H1 (cell line): ENCODE results near the gene PTGDR2. TPM values are rescaled to one million over a fixed set of nuclear protein-coding genes. Genes with fewer than 3 reads are reported as not detected.

ENCODE experiments used
- CTCF ChIA-PET: fragments of 300-600 bp; sonication (Branson Sonifier 250); formaldehyde crosslinking; loops from one replicate; lab custom pipeline; 2021; ENCODE audit not compliant: partially characterized antibody; lab: Charles Lee
- POLR2A ChIA-PET: fragments of 300-600 bp; sonication (Branson Sonifier 250); formaldehyde crosslinking; loops from one replicate; lab custom pipeline; 2021; ENCODE audit warnings: inconsistent platforms; ENCODE audit not compliant: partially characterized antibody; lab: Charles Lee
- DNase-seq, 2 experiments: peaks; one replicate each; pipeline versions ENCODE4 v3.0.0 to v3.0.0-alpha.2; 2010 to 2022; ENCODE audit warnings: low spot score in 2 of 2, low read depth in 1 of 2, mixed read lengths in 1 of 2
- FAIRE-seq: peaks from 2 replicates; lab custom pipeline; 2011; peaks lifted over from hg19 to GRCh38; lab: Jason Lieb, UNC
- H2AFZ ChIP-seq: 2 replicates; pipeline ENCODE4 v1.8.1; 2012; ENCODE audit warnings: low read length, inconsistent platforms
- H2AK5ac ChIP-seq: 2 replicates; pipeline ENCODE4 v1.6.1; 2013; ENCODE audit warnings: low read depth, low read length
- H2BK120ac ChIP-seq: replicated peaks from 2 replicates; pipeline ENCODE3; 2013; ENCODE audit warnings: low read depth, low read length, inconsistent platforms
- H2BK12ac ChIP-seq: 2 replicates; pipeline ENCODE4 v1.6.1; 2013; ENCODE audit warnings: low read depth, low read length
- H2BK15ac ChIP-seq: 2 replicates; pipeline ENCODE4 v1.6.1; 2013; ENCODE audit warnings: low read length
- H2BK20ac ChIP-seq: 2 replicates; pipeline ENCODE4 v1.6.1; 2013; ENCODE audit warnings: low read length
- H2BK5ac ChIP-seq: 2 replicates; pipeline ENCODE4 v1.6.1; 2013; ENCODE audit warnings: low read depth, low read length
- H3K14ac ChIP-seq: 2 replicates; pipeline ENCODE4 v1.6.1; 2013; ENCODE audit warnings: inconsistent platforms; ENCODE audit not compliant: insufficient read length
- H3K18ac ChIP-seq: 2 replicates; pipeline ENCODE4 v1.6.1; 2013; ENCODE audit warnings: low read length; ENCODE audit errors: extremely low read depth
- H3K23ac ChIP-seq: 2 replicates; pipeline ENCODE4 v1.6.1; 2013; ENCODE audit warnings: inconsistent platforms; ENCODE audit not compliant: insufficient read length
- H3K23me2 ChIP-seq: 2 replicates; pipeline ENCODE4 v1.6.1; 2013; ENCODE audit warnings: low read depth, low read length
- H3K27ac ChIP-seq: 2 replicates; pipeline ENCODE4 v1.6.1; 2011; ENCODE audit warnings: low read depth, low read length, inconsistent platforms
- H3K27me3 ChIP-seq, 4 experiments: replicated peaks in 1 of 4; 1 replicate in 1 of 4; 2 replicates in 3 of 4; pipeline versions ENCODE4 v1.6.1 to v1.8.1; 2011 to 2013; ENCODE audit warnings: low read length in 3 of 4, mild to moderate bottlenecking in 3 of 4, inconsistent platforms in 2 of 4, mixed read lengths in 2 of 4, moderate library complexity in 1 of 4; ENCODE audit not compliant: control insufficient read depth in 3 of 4, insufficient read depth in 3 of 4; ENCODE audit errors: extremely low read depth in 1 of 4
- H3K36me3 ChIP-seq, 4 experiments: 2 replicates each; pipeline versions ENCODE4 v1.6.1 to v1.8.1; 2011 to 2013; ENCODE audit warnings: mild to moderate bottlenecking in 4 of 4, low read length in 3 of 4, moderate library complexity in 2 of 4, control low read depth in 1 of 4, inconsistent platforms in 1 of 4; ENCODE audit not compliant: insufficient read depth in 4 of 4, control insufficient read depth in 2 of 4
- H3K4ac ChIP-seq: replicated peaks from 2 replicates; pipeline ENCODE3; 2013; ENCODE audit warnings: low read length, low read depth, mixed read lengths, inconsistent platforms; ENCODE audit not compliant: insufficient read length
- H3K4me1 ChIP-seq, 4 experiments: replicated peaks in 1 of 4; 1 replicate in 1 of 4; 2 replicates in 3 of 4; pipeline versions ENCODE4 v1.6.1 to v1.8.1; 2011 to 2013; ENCODE audit warnings: low read length in 3 of 4, inconsistent platforms in 2 of 4, mixed read lengths in 1 of 4; ENCODE audit not compliant: insufficient read depth in 4 of 4, control insufficient read depth in 3 of 4
- H3K4me2 ChIP-seq, 2 experiments: 2 replicates each; pipeline versions ENCODE4 v1.6.1 to v1.8.1; 2011 to 2013; ENCODE audit warnings: low read depth in 2 of 2, low read length in 2 of 2, control low read depth in 1 of 2, inconsistent platforms in 1 of 2, mild to moderate bottlenecking in 1 of 2; ENCODE audit not compliant: insufficient read depth in 1 of 2
- H3K4me3 ChIP-seq, 4 experiments: fragments of 200-600, 300-600 bp in 1 of 4; sonication (generic), shearing (Covaris generic), sonication (Bioruptor Twin) in 1 of 4; 2 replicates each; pipeline versions ENCODE4 v1.5.1 to v1.8.1; 2011 to 2016; ENCODE audit warnings: low read length in 4 of 4, low read depth in 3 of 4, control low read depth in 2 of 4, inconsistent platforms in 2 of 4, mild to moderate bottlenecking in 2 of 4, mixed read lengths in 1 of 4, moderate library complexity in 1 of 4; ENCODE audit not compliant: insufficient read depth in 2 of 4; ENCODE audit errors: extremely low read depth in 1 of 4
- H3K56ac ChIP-seq: replicated peaks from 2 replicates; pipeline ENCODE3; 2013; ENCODE audit warnings: low read depth, mild to moderate bottlenecking, mixed read lengths, low read length, inconsistent platforms; ENCODE audit not compliant: insufficient read length
- H3K79me1 ChIP-seq: 2 replicates; pipeline ENCODE4 v1.6.1; 2013; ENCODE audit warnings: low read depth, low read length, control low read depth
- H3K79me2 ChIP-seq, 2 experiments: 2 replicates each; pipeline versions ENCODE4 v1.6.1 to v1.8.1; 2012 to 2013; ENCODE audit warnings: low read length in 2 of 2, mild to moderate bottlenecking in 2 of 2, inconsistent platforms in 1 of 2; ENCODE audit not compliant: insufficient read depth in 2 of 2, control insufficient read depth in 1 of 2
- H3K9ac ChIP-seq, 4 experiments: replicated peaks in 1 of 4; 1 replicate in 1 of 4; 2 replicates in 3 of 4; pipeline versions ENCODE4 v1.6.1 to v1.8.1; 2011 to 2013; ENCODE audit warnings: low read depth in 3 of 4, low read length in 3 of 4, control low read depth in 2 of 4, mild to moderate bottlenecking in 2 of 4, moderate library complexity in 2 of 4, inconsistent platforms in 1 of 4; ENCODE audit errors: extremely low read depth in 1 of 4
- H3K9me3 ChIP-seq, 2 experiments: 2 replicates each; pipeline versions ENCODE4 v1.6.1 to v1.8.1; 2012 to 2013; ENCODE audit warnings: mild to moderate bottlenecking in 2 of 2, moderate library complexity in 2 of 2, control low read depth in 1 of 2, inconsistent platforms in 1 of 2, low read depth in 1 of 2, low read length in 1 of 2, mixed read lengths in 1 of 2; ENCODE audit not compliant: insufficient read depth in 2 of 2
- H4K20me1 ChIP-seq, 2 experiments: replicated peaks in 1 of 2; 2 replicates each; pipeline versions ENCODE3 to v1.8.1; 2011 to 2013; ENCODE audit warnings: inconsistent platforms in 2 of 2, low read length in 2 of 2, mild to moderate bottlenecking in 1 of 2; ENCODE audit not compliant: insufficient read depth in 2 of 2, control insufficient read depth in 1 of 2
- H4K5ac ChIP-seq: 2 replicates; pipeline ENCODE4 v1.6.1; 2013; ENCODE audit warnings: low read length, low read depth, mixed read lengths, inconsistent platforms; ENCODE audit not compliant: insufficient read length
- H4K8ac ChIP-seq: 2 replicates; pipeline ENCODE4 v1.8.0; 2013; ENCODE audit warnings: mild to moderate bottlenecking, moderate library complexity, low read length, inconsistent platforms; ENCODE audit not compliant: insufficient read depth; ENCODE audit errors: extremely low read depth
- H4K91ac ChIP-seq: replicated peaks from 2 replicates; pipeline ENCODE3; 2013; ENCODE audit warnings: low read length, mixed read lengths, inconsistent platforms; ENCODE audit not compliant: insufficient read length
- CHD2 ChIP-seq: IDR thresholded peaks from 2 replicates; pipeline ENCODE4 v1.6.1; 2012; ENCODE audit warnings: low read length, improper control_type of control experiment
- GABPA ChIP-seq: IDR thresholded peaks from 2 replicates; pipeline ENCODE4 v1.6.1; 2011; ENCODE audit warnings: mild to moderate bottlenecking, low read length, moderate library complexity, borderline replicate concordance; ENCODE audit not compliant: insufficient read depth
- JUN ChIP-seq: IDR thresholded peaks from 2 replicates; pipeline ENCODE4 v1.6.1; 2011; ENCODE audit warnings: low read depth, mild to moderate bottlenecking, improper control_type of control experiment, low read length
- KDM5A ChIP-seq: fragments of 200-600 bp; IDR thresholded peaks from 2 replicates; pipeline ENCODE4 v1.7.1; 2012; ENCODE audit warnings: mild to moderate bottlenecking, low read length, inconsistent platforms, mixed read lengths
- MAFK ChIP-seq: IDR thresholded peaks from 2 replicates; pipeline ENCODE4 v1.6.1; 2012; ENCODE audit warnings: low read depth, mild to moderate bottlenecking, improper control_type of control experiment, low read length
- NANOG ChIP-seq: IDR thresholded peaks from 2 replicates; pipeline ENCODE4 v1.6.1; 2011; ENCODE audit warnings: low read length, low read depth, mild to moderate bottlenecking, inconsistent platforms; ENCODE audit not compliant: insufficient read depth, poor library complexity, severe bottlenecking
- SAP30 ChIP-seq: fragments of 300-600 bp; sonication (generic); IDR thresholded peaks from 2 replicates; pipeline ENCODE4 v1.7.1; 2012; ENCODE audit warnings: low read length, moderate library complexity, mild to moderate bottlenecking, inconsistent platforms; ENCODE audit not compliant: insufficient read depth, insufficient replicate concordance
- SIN3A ChIP-seq, 2 experiments: IDR thresholded peaks in 1 of 2; conservative IDR thresholded peaks in 1 of 2; 2 replicates each; pipeline ENCODE4 v1.6.1; 2011 to 2012; ENCODE audit warnings: low read length in 2 of 2, improper control_type of control experiment in 1 of 2, low read depth in 1 of 2, mild to moderate bottlenecking in 1 of 2
- SP4 ChIP-seq: IDR thresholded peaks from 2 replicates; pipeline ENCODE4 v1.6.1; 2012; ENCODE audit warnings: low read length, inconsistent platforms
- SUZ12 ChIP-seq: fragments of 200-600 bp; sonication (generic); IDR thresholded peaks from 2 replicates; pipeline ENCODE4 v1.6.1; 2012; ENCODE audit warnings: mild to moderate bottlenecking, inconsistent platforms, low read length, moderate library complexity, mixed read lengths
- TCF12 ChIP-seq: IDR thresholded peaks from 2 replicates; pipeline ENCODE4 v1.6.1; 2011; ENCODE audit warnings: low read depth, mild to moderate bottlenecking, low read length
- WGBS, 2 experiments: shearing (Covaris generic) in 1 of 2; methylation state at CpG; one replicate each; pipeline versions ENCODE4 v1.1.6 to v1.1.7; 2013 to 2015; ENCODE audit warnings: low lambda C conversion rate in 2 of 2, mixed read lengths in 2 of 2, inconsistent platforms in 1 of 2, low coverage in 1 of 2, missing lambda C conversion rate in 1 of 2; ENCODE audit not compliant: insufficient replicate concordance in 2 of 2, insufficient coverage in 1 of 2, insufficient read length in 1 of 2; ENCODE audit errors: extremely low coverage in 1 of 2, missing lambda C conversion rate in 1 of 2; 5-methylcytosine and 5-hydroxymethylcytosine counted together
- polyA plus RNA-seq, 7 experiments: library from polyadenylated mRNA; depleted of rRNA in 3 of 7; stranded (reverse) in 5 of 7; unstranded in 2 of 7; fragments of >200 nt in 5 of 7; fragments of 200-250 nt in 2 of 7; gene quantifications; 1 replicate in 5 of 7; 2 replicates in 1 of 7; 4 replicates in 1 of 7; pipeline versions ENCODE4 v1.2.1 to v1.2.3, GENCODE V29; 2011 to 2013; ENCODE audit warnings: missing spikeins in 2 of 7, mixed read lengths in 2 of 7
- total RNA-seq: library from RNA; stranded (reverse); fragmentation: NEBNext Ultra II Directional; extraction: Animal tissue kit (Norgen Biotek cat#: 25700); gene quantifications from 2 replicates; pipeline ENCODE4 v1.2.1, GENCODE V29; 2021

Gene PTGDR2
- total and polyA plus RNA-seq, 2 of the 8 experiments (the other 6 are each of a cell fraction or from before 2014, with no cell fraction given) = 0.20 TPM; not detected in 1

GRCh38 chr11:60897496-60897895, 41.7 kb upstream of the PTGDR2 start:
- no peak overlapping the region for H2AFZ ChIP-seq
- no peak overlapping the region for H4K91ac ChIP-seq
- no peak overlapping the region for H3K18ac ChIP-seq
- no peak overlapping the region for H3K4me2 ChIP-seq
- WGBS, 2 experiments = 93% methylated on average over 4 of the region's 4 CpGs; no CpG with 5 or more reads in 1 of the 2 experiments
- H2BK15ac ChIP-seq = no peak overlapping the region
- H3K4me3 ChIP-seq = no peak overlapping the region
- H4K8ac ChIP-seq = no peak overlapping the region
- no peaks in the 10 kb centered on the region for H3K9me3 ChIP-seq
- FAIRE-seq = no peak
- no peak overlapping the region for H2BK5ac ChIP-seq
- H3K23ac ChIP-seq = no peak overlapping the region
- H4K5ac ChIP-seq = no peak overlapping the region
- H3K14ac ChIP-seq = no peak overlapping the region
- TF ChIP-seq MAFK = no peak
- no peak for TF ChIP-seq SIN3A (conservative IDR thresholded peaks at IDR 0.05 in 1 of 2, IDR thresholded peaks at IDR 0.05 in 1 of 2; ENCODE audit: low read depth in 1 of 2, low read length in 2 of 2)
- no peak for TF ChIP-seq KDM5A
- TF ChIP-seq JUN = no peak
- TF ChIP-seq SUZ12 = no peak
- no peak for TF ChIP-seq SP4
- no peak for TF ChIP-seq TCF12
- no peak for TF ChIP-seq GABPA
- no peak for TF ChIP-seq CHD2
- no peak for TF ChIP-seq SAP30
- TF ChIP-seq NANOG = no peak
- no peak overlapping the region for H3K56ac ChIP-seq
- no peak overlapping the region for H2AK5ac ChIP-seq
- H3K4ac ChIP-seq = no peak overlapping the region
- no peak overlapping the region for H2BK120ac ChIP-seq
- no peaks in the 10 kb centered on the region for H3K27me3 ChIP-seq
- H2BK20ac ChIP-seq = no peak overlapping the region
- H3K79me2 ChIP-seq = peaks cover 0 to 5% of the 10 kb centered on the region in 2 experiments; a peak in 1 of 4 replicates
- H3K36me3 ChIP-seq = peaks cover 39 to 88% (median 78%) of the 10 kb centered on the region in 4 experiments
- no peak for DNase-seq
- H2BK12ac ChIP-seq = no peak overlapping the region
- POLR2A ChIA-PET = interaction anchor here (2.3 kb wide), 1 partner anchor 10 kb away, joined by 9 read pairs; no protein-coding TSS in a partner anchor
- peaks cover 3 to 13% of the 10 kb centered on the region in 2 experiments for H4K20me1 ChIP-seq
- no peaks in the 10 kb centered on the region for H3K23me2 ChIP-seq
- H3K9ac ChIP-seq = no peak overlapping the region
- H3K27ac ChIP-seq = no peak overlapping the region
- H3K4me1 ChIP-seq = no peaks in the 10 kb centered on the region
- CTCF ChIA-PET = interaction anchor here (0.8 to 23.0 kb wide), 5 partner anchors 9 to 127 kb away, joined by 3 to 522 read pairs (median 6); no protein-coding TSS in a partner anchor
- peaks cover 3% of the 10 kb centered on the region; the same call in 1 of the 2 replicates for H3K79me1 ChIP-seq
